Gastrocnemius medialis (tissue), 4 donors: ENCODE measurements around the gene HSPE1. TPM values are rescaled to one million over a fixed set of nuclear protein-coding genes. Genes with fewer than 3 reads are reported as not detected.
"Not testable (repeated sequence)": the region's sequence is repeated elsewhere in the genome, so short reads cannot be mapped to it uniquely, and the experiment has no call there.

ENCODE experiments used
- ATAC-seq, 2 donors: fragments of 150-250 bp; one replicate each; pipeline ENCODE4 v1.9.1; 2016
- DNase-seq, 2 donors: peaks; one replicate each; pipeline ENCODE4 v3.0.0-alpha.2; 2019
- H3K27ac ChIP-seq, 4 donors: fragments of 200-600 bp; sonication (generic); 1 replicate in 1 of 4; 2 replicates in 3 of 4; pipeline ENCODE4 v1.5.1; 2016 to 2018; ENCODE audit warnings: mild to moderate bottlenecking in 2 of 4, moderate library complexity in 1 of 4
- H3K27me3 ChIP-seq, 3 donors: fragments of 200-600 bp; sonication (generic) in 2 of 3; 1 replicate in 1 of 3; 2 replicates in 2 of 3; pipeline versions ENCODE4 v1.5.1 to v1.6.0; 2016 to 2019; ENCODE audit warnings: mild to moderate bottlenecking in 1 of 3, moderate library complexity in 1 of 3
- H3K36me3 ChIP-seq, 2 donors: fragments of 200-600 bp; sonication (generic) in 1 of 2; one replicate each; pipeline ENCODE4 v1.5.1; 2017 to 2018
- H3K4me1 ChIP-seq, 2 donors: fragments of 200-600 bp; sonication (generic) in 1 of 2; one replicate each; pipeline ENCODE4 v1.5.1; 2016 to 2017; ENCODE audit warnings: mild to moderate bottlenecking in 2 of 2
- H3K4me3 ChIP-seq, 4 donors: fragments of 200-600 bp; sonication (generic) in 3 of 4; 1 replicate in 1 of 4; 2 replicates in 3 of 4; pipeline ENCODE4 v1.5.1; 2016 to 2019; ENCODE audit warnings: mild to moderate bottlenecking in 2 of 4
- H3K9me3 ChIP-seq, 3 donors: fragments of 200-600 bp; sonication (generic) in 2 of 3; 1 replicate in 1 of 3; 2 replicates in 2 of 3; pipeline ENCODE4 v1.5.1; 2016 to 2019
- CTCF ChIP-seq, 5 experiments: fragments of 450-650 bp in 3 of 5; fragments of 200-600 bp in 2 of 5; sonication (generic) in 2 of 5; IDR thresholded peaks in 4 of 5; conservative IDR thresholded peaks in 1 of 5; 1 replicate in 4 of 5; 2 replicates in 1 of 5; pipeline ENCODE4 v1.5.1; 2016 to 2019; ENCODE audit warnings: antibody characterized with exemption in 5 of 5, mild to moderate bottlenecking in 3 of 5, moderate library complexity in 3 of 5
- POLR2A ChIP-seq, 2 donors: fragments of 450-650 bp; IDR thresholded peaks; one replicate each; pipeline ENCODE4 v1.6.1; 2017; ENCODE audit warnings: antibody characterized with exemption in 2 of 2, mild to moderate bottlenecking in 2 of 2, moderate library complexity in 2 of 2
- in situ Hi-C, 4 donors: fragments of 200-750 bp; cut with MboI; loops; one replicate each; pipeline versions ENCODE4 v1.15.0 to v1.8.0; 2017; ENCODE audit warnings: low sequenced_read_pairs in 4 of 4
- intact Hi-C: fragments of 100-400 bp; cut with DNase I; formaldehyde crosslinking; loops from one replicate; pipeline ENCODE4 v1.15.1; 2023; ENCODE audit warnings: low total_unique reads
- total RNA-seq, 4 donors: library from RNA; depleted of rRNA; stranded (reverse); fragments of >200 nt; gene quantifications; one replicate each; pipeline versions ENCODE4 v1.1.0 to v1.2.3, GENCODE V29; 2016

HSPE1 gene
- total RNA-seq, 4 donors from 2014 or later, result 43.2 to 122 (median 88.0) TPM

DNA sequence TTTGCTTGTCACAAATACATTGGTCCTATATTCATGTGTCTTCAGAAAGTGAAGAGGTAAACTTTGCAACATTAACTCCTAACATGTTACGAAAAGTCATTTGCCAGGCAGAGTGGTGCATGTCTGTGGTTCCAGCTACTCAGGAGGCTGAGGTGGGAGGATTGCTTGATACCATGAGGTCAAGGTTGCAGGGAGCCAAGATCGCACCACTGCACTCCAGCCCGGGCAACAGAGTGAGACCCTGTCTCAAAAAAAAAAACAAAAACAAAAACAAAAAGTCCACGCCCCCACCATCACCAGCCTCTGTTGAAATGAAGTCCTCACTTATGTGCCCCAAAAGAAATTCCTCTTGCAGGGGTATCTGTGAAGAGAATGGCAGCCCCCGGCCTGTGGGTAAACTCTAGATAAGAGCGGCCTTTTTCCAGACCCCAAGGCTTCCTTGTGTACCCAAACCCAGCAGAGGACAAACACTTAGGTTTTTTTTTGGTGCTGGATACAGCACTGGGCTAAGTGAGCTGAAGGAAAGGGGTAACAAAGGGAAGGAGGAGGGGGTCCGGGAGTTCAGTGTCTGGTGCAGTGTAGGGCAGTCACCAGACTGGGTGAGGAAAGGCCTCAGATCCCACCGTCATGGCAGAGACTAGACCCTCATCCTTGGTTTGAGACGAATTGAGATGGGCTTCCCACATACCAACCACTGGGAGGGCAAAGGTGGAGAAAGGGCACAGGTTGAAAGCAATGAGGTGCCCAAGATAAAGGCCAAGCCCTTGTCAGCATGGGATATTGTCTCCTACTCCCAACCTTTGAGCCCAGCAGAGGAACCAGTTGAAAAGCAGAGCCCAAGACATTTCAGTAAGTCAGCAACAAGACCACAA lies 19.8 kb upstream of the HSPE1 start:
- Histone ChIP-seq H3K4me3 (no peak overlapping the region), H3K27ac (no peak overlapping the region), H3K36me3 (peaks cover 0 to 37% of the 10 kb centered on the region in 2 donors), H3K9me3 (no peaks in the 10 kb centered on the region), H3K27me3 (no peaks in the 10 kb centered on the region), H3K4me1 (no peaks in the 10 kb centered on the region)
- ATAC-seq (no peak), DNase-seq (no peak)
- in situ Hi-C loops (no loop called here), intact Hi-C loops (no loop called here)
- TF ChIP-seq CTCF (IDR thresholded peaks at IDR 0.05 in 4 of 5, conservative IDR thresholded peaks at IDR 0.05 in 1 of 5) (no peak), POLR2A (IDR thresholded peaks at IDR 0.05) (no peak)

GRCh38 chr2:197484248-197484647 lies 15.9 kb upstream of the HSPE1 start:
- H3K4me1 ChIP-seq, in situ Hi-C loops, ATAC-seq, DNase-seq, H3K27ac ChIP-seq, intact Hi-C loops, H3K4me3 ChIP-seq, H3K27me3 ChIP-seq, H3K9me3 ChIP-seq: not testable (repeated sequence)
- peaks cover 5 to 27% of the 10 kb centered on the region in 2 donors for H3K36me3 ChIP-seq

DNA sequence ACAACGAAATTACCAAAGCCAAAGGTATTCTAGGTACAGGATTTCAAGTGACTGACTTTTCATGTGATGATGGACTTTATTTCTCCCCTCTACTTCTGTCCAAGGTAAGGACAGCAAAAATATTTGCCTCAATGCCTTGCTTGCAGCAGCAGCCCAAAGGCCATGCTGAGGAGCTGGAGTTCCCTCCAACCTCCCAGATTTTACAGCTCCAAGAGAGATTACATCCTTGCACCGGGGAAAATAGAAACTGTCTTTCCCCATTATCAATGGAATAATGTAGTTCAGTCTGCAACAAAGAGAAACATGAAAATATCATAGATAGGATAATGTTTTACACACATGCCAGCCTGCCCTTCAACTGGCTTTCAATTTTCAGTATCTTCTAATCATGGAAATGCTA lies 14.0 kb upstream of the HSPE1 start:
- intact Hi-C loops (no loop called here), in situ Hi-C loops (no loop called here)

DNA sequence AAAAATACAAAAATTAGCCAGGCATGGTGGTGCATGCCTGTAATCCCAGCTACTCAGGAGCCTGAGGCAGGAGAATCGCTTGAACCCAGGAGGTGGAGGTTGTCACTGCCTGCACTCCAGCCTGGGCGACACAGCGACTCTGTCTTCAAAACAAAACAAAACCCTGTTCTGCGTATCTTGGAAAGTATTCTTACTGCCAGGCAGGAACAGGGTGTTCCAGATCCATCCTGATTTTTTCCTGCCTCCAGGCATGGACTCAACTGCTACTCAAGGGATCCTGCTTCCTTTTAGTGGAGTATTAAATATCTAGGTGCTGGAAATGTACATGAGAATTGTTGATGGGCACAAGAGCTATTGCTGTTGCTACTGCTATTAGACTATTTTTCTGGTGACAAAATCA lies 12.8 kb upstream of the HSPE1 start:
- Histone ChIP-seq H3K27me3 (no peaks in the 10 kb centered on the region), H3K27ac (peak overlapping the region in 3 of 4 donors; percentile 44 to 61 (median 57)), H3K4me3 (no peak overlapping the region), H3K9me3 (no peaks in the 10 kb centered on the region), H3K36me3 (peaks cover 6 to 58% of the 10 kb centered on the region in 2 donors), H3K4me1 (no peaks in the 10 kb centered on the region)
- DNase-seq (no peak), ATAC-seq (peak in 1 of 2 donors; percentile 58)
- in situ Hi-C loops, result no loop called here
- TF ChIP-seq POLR2A (IDR thresholded peaks at IDR 0.05) (peak in 1 of 2 donors; percentile 15), CTCF (IDR thresholded peaks at IDR 0.05 in 4 of 5, conservative IDR thresholded peaks at IDR 0.05 in 1 of 5) (no peak)
- intact Hi-C loops, result no loop called here

More for the DNA sequence above, 14.0 kb upstream of the HSPE1 start:
- Histone ChIP-seq H3K27ac (no peak overlapping the region), H3K4me3 (no peak overlapping the region), H3K4me1 (no peaks in the 10 kb centered on the region), H3K27me3 (no peaks in the 10 kb centered on the region), H3K36me3 (peaks cover 6 to 46% of the 10 kb centered on the region in 2 donors), H3K9me3 (no peaks in the 10 kb centered on the region)
- TF ChIP-seq CTCF (IDR thresholded peaks at IDR 0.05 in 4 of 5, conservative IDR thresholded peaks at IDR 0.05 in 1 of 5) (no peak), POLR2A (IDR thresholded peaks at IDR 0.05) (no peak)
- no peak for ATAC-seq
- no peak for DNase-seq

- DNase-seq, result no peak
- H3K36me3 ChIP-seq, result peaks cover 6 to 70% of the 10 kb centered on the region in 2 donors
- no peak overlapping the region for H3K4me3 ChIP-seq
- H3K9me3 ChIP-seq, result no peaks in the 10 kb centered on the region
- H3K27ac ChIP-seq, result no peak overlapping the region
- no peak for TF ChIP-seq CTCF (IDR thresholded peaks at IDR 0.05 in 4 of 5, conservative IDR thresholded peaks at IDR 0.05 in 1 of 5)
- no peak for TF ChIP-seq POLR2A (IDR thresholded peaks at IDR 0.05)
- no peak for ATAC-seq
- no peaks in the 10 kb centered on the region for H3K27me3 ChIP-seq
- in situ Hi-C loops (no loop called here), intact Hi-C loops (no loop called here)
- peaks cover 23% of the 10 kb centered on the region in 2 donors for H3K4me1 ChIP-seq
Observed at GRCh38 chr2:197495433-197496134, 4.6 kb upstream of the HSPE1 start.
